SU-DHL-6 (cell line): ENCODE results near the gene SLC4A5.
"Not testable (repeated sequence)": the region's sequence is repeated elsewhere in the genome, so short reads cannot be mapped to it uniquely, and the experiment has no call there.

Experiments
- H2AFZ ChIP-seq: fragments of 200-600 bp; sonication (generic); 2 replicates; pipeline ENCODE4 v1.6.1; 2014; ENCODE audit warnings: low read depth, mild to moderate bottlenecking, moderate library complexity, mixed read lengths, antibody characterized with exemption, low read length; ENCODE audit not compliant: severe bottlenecking
- H3F3A ChIP-seq: fragments of 200-600 bp; shearing (Covaris generic); 2 replicates; pipeline ENCODE4 v1.6.0; 2016; ENCODE audit warnings: antibody characterized with exemption, mild to moderate bottlenecking; ENCODE audit not compliant: insufficient read depth
- H3K27ac ChIP-seq: fragments of 200-600 bp; sonication (generic); 2 replicates; pipeline ENCODE4 v1.5.1; 2016; ENCODE audit warnings: low read depth, mild to moderate bottlenecking, low read length, moderate library complexity, mixed read lengths
- H3K27me3 ChIP-seq: fragments of 200-600 bp; sonication (generic), shearing (Covaris generic); 2 replicates; pipeline ENCODE4 v1.6.0; 2014; ENCODE audit warnings: mild to moderate bottlenecking, low read length
- H3K36me3 ChIP-seq: fragments of 200-600 bp; sonication (generic); 2 replicates; pipeline ENCODE4 v1.6.1; 2014; ENCODE audit warnings: mild to moderate bottlenecking, low read length, mixed read lengths
- H3K4me2 ChIP-seq: fragments of 300-600, 200-600 bp; shearing (Covaris generic), sonication (generic); 2 replicates; pipeline ENCODE4 v1.6.0; 2014; ENCODE audit warnings: low read length, low read depth, mild to moderate bottlenecking; ENCODE audit not compliant: poor library complexity, severe bottlenecking
- H3K4me3 ChIP-seq: fragments of 200-600 bp; sonication (generic); 2 replicates; pipeline ENCODE4 v1.5.1; 2014; ENCODE audit warnings: antibody characterized with exemption, low read length, mild to moderate bottlenecking, mixed read lengths; ENCODE audit not compliant: insufficient read depth, poor library complexity, severe bottlenecking
- H3K79me2 ChIP-seq: fragments of 200-600 bp; sonication (generic); 2 replicates; pipeline ENCODE4 v1.6.1; 2014; ENCODE audit warnings: mild to moderate bottlenecking, low read length, moderate library complexity; ENCODE audit not compliant: insufficient read depth
- H3K9ac ChIP-seq: fragments of 200-600 bp; sonication (generic); 2 replicates; pipeline ENCODE4 v1.7.0; 2014; ENCODE audit warnings: mild to moderate bottlenecking, low read length
- H3K9me2 ChIP-seq: fragments of 200-600 bp; sonication (generic); replicated peaks from 2 replicates; pipeline ENCODE4 v1.6.1; 2014; ENCODE audit warnings: low read length; ENCODE audit not compliant: insufficient read depth
- H3K9me3 ChIP-seq: fragments of 200-600 bp; sonication (generic); 2 replicates; pipeline ENCODE4 v1.6.1; 2014; ENCODE audit warnings: low read length, mixed read lengths; ENCODE audit not compliant: insufficient read depth
- H4K20me1 ChIP-seq: fragments of 200-600 bp; sonication (generic); 2 replicates; pipeline ENCODE4 v1.6.1; 2014; ENCODE audit warnings: low read depth, mild to moderate bottlenecking, antibody characterized with exemption, low read length, moderate library complexity, mixed read lengths
- EZH2phosphoT487 ChIP-seq: fragments of 200-600 bp; sonication (generic), shearing (Covaris generic); conservative IDR thresholded peaks from 2 replicates; pipeline ENCODE4 v1.6.1; 2018; ENCODE audit warnings: mild to moderate bottlenecking, antibody characterized with exemption, low read length, moderate library complexity, mixed read lengths
- TF ChIP-seq, protein P1 (sequence below): fragments of 200-600 bp; sonication (generic); IDR thresholded peaks from one replicate; pipeline ENCODE4 v1.5.1; 2017; ENCODE audit warnings: antibody characterized with exemption, mild to moderate bottlenecking, low read length, moderate library complexity; ENCODE audit not compliant: insufficient read depth, poor library complexity, severe bottlenecking

Gene SLC4A5

DNA sequence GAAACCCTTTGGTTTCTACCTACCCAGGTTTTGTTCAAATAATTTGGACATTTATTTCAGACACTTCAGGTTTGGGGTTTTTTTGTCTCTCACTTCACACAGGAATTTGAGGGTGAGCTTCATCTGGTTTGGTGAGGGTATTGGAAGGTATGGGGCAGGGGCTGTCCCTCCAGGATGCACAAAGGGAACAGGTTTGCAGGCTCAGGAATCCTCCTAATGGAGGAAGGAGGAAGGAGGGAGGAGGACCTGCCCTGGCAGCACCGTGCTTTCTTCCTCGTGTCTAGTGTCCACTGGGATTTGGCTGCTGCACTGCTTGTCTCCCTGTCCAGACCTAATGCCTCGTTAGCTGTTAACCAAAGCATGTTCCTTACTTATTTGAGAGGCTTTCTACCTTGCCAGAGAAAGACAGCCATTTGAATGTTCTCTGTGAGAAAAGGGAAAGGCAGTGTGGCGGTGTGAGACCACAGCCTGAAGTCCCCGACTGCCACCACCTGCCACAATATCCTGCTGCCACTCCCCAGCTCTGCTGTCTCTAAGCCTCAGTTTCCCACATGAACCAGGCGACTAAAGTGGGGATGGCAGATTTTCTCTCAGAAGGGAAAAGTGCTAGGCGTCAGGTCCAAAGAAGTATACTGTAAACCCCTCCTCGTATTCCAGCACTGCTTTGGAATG, 2.2 kb upstream of the SLC4A5 start:
- Histone ChIP-seq H3K27ac (no peak overlapping the region), H3F3A (no peaks in the 10 kb centered on the region)

DNA sequence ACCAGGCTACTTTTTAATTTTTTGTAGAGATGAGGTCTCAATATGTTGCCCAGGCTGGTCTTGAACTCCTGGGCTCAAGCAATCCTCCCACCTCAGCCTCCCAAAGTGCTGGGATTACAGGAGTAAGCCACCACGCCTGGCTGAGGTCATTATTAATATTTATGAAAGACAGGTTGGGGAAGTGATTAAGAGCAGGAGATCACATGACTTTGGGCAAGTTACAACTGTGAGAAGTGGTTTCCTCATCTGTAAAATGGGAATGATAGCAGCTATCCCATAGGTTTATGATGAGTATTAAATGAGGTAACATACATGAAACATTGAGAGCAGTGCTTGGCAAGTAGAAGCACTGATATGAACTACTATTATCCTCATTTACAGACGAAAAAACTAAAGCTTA, 7.0 kb downstream of the SLC4A5 start:
- H3F3A ChIP-seq, H3K36me3 ChIP-seq, H4K20me1 ChIP-seq, H3K79me2 ChIP-seq, H3K27ac ChIP-seq, H3K4me3 ChIP-seq, H3K27me3 ChIP-seq, H3K9me2 ChIP-seq, H3K4me2 ChIP-seq, H3K9me3 ChIP-seq, H2AFZ ChIP-seq, H3K9ac ChIP-seq: not testable (repeated sequence)

More for the DNA sequence above, 2.2 kb upstream of the SLC4A5 start:
- Histone ChIP-seq H3K27me3 (no peaks in the 10 kb centered on the region), H3K9me2 (no peaks in the 10 kb centered on the region), H3K4me2 (no peak overlapping the region), H2AFZ (no peak overlapping the region), H3K36me3 (no peaks in the 10 kb centered on the region), H3K4me3 (no peak overlapping the region), H4K20me1 (no peaks in the 10 kb centered on the region), H3K79me2 (no peaks in the 10 kb centered on the region), H3K9me3 (no peaks in the 10 kb centered on the region), H3K9ac (no peak overlapping the region)
- no peak for TF ChIP-seq EZH2phosphoT487
- TF ChIP-seq, protein P1, sequence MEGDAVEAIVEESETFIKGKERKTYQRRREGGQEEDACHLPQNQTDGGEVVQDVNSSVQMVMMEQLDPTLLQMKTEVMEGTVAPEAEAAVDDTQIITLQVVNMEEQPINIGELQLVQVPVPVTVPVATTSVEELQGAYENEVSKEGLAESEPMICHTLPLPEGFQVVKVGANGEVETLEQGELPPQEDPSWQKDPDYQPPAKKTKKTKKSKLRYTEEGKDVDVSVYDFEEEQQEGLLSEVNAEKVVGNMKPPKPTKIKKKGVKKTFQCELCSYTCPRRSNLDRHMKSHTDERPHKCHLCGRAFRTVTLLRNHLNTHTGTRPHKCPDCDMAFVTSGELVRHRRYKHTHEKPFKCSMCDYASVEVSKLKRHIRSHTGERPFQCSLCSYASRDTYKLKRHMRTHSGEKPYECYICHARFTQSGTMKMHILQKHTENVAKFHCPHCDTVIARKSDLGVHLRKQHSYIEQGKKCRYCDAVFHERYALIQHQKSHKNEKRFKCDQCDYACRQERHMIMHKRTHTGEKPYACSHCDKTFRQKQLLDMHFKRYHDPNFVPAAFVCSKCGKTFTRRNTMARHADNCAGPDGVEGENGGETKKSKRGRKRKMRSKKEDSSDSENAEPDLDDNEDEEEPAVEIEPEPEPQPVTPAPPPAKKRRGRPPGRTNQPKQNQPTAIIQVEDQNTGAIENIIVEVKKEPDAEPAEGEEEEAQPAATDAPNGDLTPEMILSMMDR, result no peak

DNA sequence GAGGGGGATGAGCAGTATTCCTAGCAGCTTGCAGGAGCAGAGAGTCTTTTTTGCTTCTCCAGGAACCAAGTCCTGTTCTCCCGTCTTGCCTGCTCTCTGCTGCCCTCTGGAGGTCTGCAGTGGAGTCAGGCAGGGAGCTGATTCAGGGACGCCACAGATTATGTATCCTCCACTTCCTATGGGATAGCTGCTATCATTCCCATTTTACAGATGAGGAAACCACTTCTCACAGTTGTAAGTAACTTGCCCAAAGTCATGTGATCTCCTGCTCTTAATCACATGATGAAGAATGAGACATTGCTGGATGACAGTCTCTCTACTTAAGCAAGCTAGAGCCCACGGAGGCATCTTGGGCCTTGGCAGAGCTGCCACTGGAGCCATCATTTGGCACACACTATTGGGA, 8.3 kb downstream of the SLC4A5 start:
- Histone ChIP-seq H3K9ac (no peak overlapping the region), H4K20me1 (no peaks in the 10 kb centered on the region), H3K4me3 (no peak overlapping the region), H3K4me2 (no peak overlapping the region), H3F3A (no peaks in the 10 kb centered on the region), H3K27me3 (no peaks in the 10 kb centered on the region), H3K79me2 (no peaks in the 10 kb centered on the region), H2AFZ (no peak overlapping the region), H3K36me3 (no peaks in the 10 kb centered on the region), H3K9me3 (no peaks in the 10 kb centered on the region), H3K9me2 (no peaks in the 10 kb centered on the region), H3K27ac (no peak overlapping the region)
- TF ChIP-seq, protein P1, result peak; percentile 79
- TF ChIP-seq EZH2phosphoT487, result no peak

DNA sequence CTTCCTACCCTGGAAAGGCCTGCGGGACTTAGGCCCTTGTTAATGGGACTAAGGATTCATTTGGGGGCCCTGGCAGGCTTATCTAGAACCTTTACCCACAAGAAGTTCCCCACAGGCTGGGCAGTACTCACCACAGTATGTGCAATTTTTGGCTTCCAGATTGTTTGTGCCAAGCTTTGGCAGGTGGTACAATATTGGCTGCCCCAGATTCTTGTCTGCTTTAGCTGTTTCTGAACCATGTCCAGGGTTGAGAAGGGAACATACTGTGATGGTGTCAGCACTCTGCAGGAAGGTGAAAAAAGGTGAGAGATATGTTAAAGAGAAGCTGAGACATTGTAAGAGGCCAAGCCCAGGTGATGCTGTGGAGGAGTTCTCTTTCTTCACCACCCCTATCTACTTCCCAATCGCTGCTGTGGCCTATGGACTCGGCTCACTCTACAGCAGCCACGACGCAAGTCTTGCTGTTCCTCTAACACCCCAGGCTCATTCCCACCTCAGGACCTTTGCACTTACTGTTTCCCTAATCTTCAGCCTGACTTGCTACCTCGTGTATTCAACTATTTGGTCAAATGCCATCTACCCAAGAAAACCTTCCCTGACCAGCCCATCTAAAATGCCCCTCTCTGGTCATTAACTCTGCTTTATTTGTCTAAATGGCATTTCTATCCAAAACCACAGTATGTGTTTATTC, 9.2 kb downstream of the SLC4A5 start:
- Histone ChIP-seq H3K9me3 (no peaks in the 10 kb centered on the region), H3K9me2 (no peaks in the 10 kb centered on the region), H3K79me2 (no peaks in the 10 kb centered on the region), H3K9ac (no peak overlapping the region), H2AFZ (no peak overlapping the region), H3K4me2 (no peak overlapping the region), H4K20me1 (no peaks in the 10 kb centered on the region), H3K4me3 (no peak overlapping the region), H3F3A (no peaks in the 10 kb centered on the region), H3K27me3 (no peaks in the 10 kb centered on the region), H3K27ac (no peak overlapping the region), H3K36me3 (no peaks in the 10 kb centered on the region)
- TF ChIP-seq EZH2phosphoT487, result no peak
- TF ChIP-seq, protein P1, result no peak
